Chondrocyte (in vitro differentiated cells): Measurements from ENCODE around the gene SLC41A2. TPM values are rescaled to one million over a fixed set of nuclear protein-coding genes. Genes with fewer than 3 reads are reported as not detected.

Experiments
- DNase-seq: peaks from one replicate; pipeline ENCODE4 v3.0.0; 2021; ENCODE audit warnings: mixed read lengths, low spot score
- H3K27ac Mint-ChIP-seq: one replicate; pipeline ENCODE4 v1.8.0; 2021; ENCODE audit warnings: mild to moderate bottlenecking, moderate library complexity, mixed read lengths; ENCODE audit not compliant: unreplicated experiment
- H3K27me3 Mint-ChIP-seq: 2 replicates; pipeline ENCODE4 v1.8.0; 2021; ENCODE audit warnings: low read depth, mixed read lengths
- H3K36me3 Mint-ChIP-seq: 2 replicates; pipeline ENCODE4 v1.8.0; 2021; ENCODE audit warnings: low read depth, mixed read lengths
- H3K4me1 Mint-ChIP-seq: 2 replicates; pipeline ENCODE4 v1.8.0; 2021; ENCODE audit warnings: low read depth, mild to moderate bottlenecking, mixed read lengths
- H3K4me3 Mint-ChIP-seq: one replicate; pipeline ENCODE4 v1.8.0; 2021; ENCODE audit warnings: mild to moderate bottlenecking, moderate library complexity, mixed read lengths; ENCODE audit not compliant: unreplicated experiment
- H3K9me3 Mint-ChIP-seq: 2 replicates; pipeline ENCODE4 v1.8.0; 2021; ENCODE audit warnings: low read depth, mixed read lengths
- CTCF ChIP-seq: fragments of 200-600 bp; sonication (generic); IDR thresholded peaks from 2 replicates; pipeline ENCODE4 v1.5.0; 2021; ENCODE audit warnings: antibody characterized with exemption, mild to moderate bottlenecking, moderate library complexity
- total RNA-seq: library from RNA; stranded (reverse); gene quantifications from 3 replicates; pipeline ENCODE4 v1.2.1, GENCODE V29; 2021

SLC41A2 gene
- total RNA-seq, 1 donor from 2014 or later, result 46.0 TPM

DNA sequence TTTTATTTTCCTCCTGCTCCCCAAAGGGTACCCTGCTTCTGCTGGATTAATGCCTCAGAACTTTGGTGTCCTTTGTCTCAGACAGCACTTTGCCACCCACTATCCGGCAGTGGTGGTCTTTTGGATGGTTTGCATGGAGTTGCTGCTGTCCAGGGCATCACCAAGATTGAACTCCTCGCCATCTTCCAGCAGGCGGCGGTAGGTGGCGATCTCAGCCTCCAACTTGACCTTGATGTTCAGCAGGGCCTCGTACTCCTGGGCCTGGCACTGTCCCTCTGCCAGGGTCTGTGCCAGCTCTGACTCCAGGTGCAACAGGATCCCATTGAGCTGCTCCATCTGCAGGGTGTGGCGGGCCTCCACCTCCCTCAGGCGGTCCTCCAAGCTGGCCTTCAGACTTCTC is 18.6 kb upstream of the SLC41A2 start:
- H3K4me3 Mint-ChIP-seq, result no peak overlapping the region
- H3K27me3 Mint-ChIP-seq, result peaks cover 3% of the 10 kb centered on the region
- H3K9me3 Mint-ChIP-seq, result no peaks in the 10 kb centered on the region
- peaks cover 13% of the 10 kb centered on the region for H3K4me1 Mint-ChIP-seq
- no peak for TF ChIP-seq CTCF
- no peak overlapping the region for H3K27ac Mint-ChIP-seq
- no peak for DNase-seq
- no peaks in the 10 kb centered on the region for H3K36me3 Mint-ChIP-seq

DNA sequence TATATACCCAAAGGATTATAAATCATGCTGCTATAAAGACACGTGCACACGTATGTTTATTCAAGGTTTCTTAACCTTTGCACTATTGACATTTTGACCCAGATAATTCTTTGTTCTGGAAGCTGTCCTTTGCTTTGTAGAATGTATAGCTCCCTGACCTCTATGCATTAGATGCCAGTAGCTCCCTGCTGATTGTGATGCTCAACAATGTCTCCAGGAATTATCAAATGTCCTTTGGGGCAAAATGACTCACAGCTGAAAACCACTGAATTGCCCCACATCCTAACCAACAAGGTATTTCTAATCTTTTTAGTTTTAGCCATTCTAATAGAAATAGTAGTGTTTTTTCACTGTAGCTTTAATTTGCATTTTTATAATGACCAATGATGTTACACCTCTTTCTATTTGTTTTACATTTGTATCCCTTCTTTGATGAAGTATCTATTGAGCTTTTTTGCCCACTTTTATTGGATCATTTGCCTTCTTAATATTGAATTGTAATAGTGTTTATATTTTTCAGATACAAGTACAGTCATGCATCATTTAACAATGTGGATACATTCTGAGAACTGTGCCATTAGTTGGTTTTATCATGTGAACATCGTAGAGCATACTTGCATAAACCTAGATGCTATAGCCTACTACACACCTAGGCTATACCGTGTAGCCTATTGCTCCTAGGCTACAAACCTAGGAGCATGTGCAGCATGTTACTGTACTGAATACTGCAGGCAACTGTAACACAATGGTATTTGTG is 17.7 kb upstream of the SLC41A2 start:
- Mint-ChIP-seq H3K9me3 (no peaks in the 10 kb centered on the region), H3K4me1 (peaks cover 18% of the 10 kb centered on the region), H3K4me3 (no peak overlapping the region), H3K36me3 (no peaks in the 10 kb centered on the region), H3K27ac (no peak overlapping the region), H3K27me3 (peaks cover 3% of the 10 kb centered on the region)
- no peak for DNase-seq
- no peak for TF ChIP-seq CTCF

GRCh38 chr12:104974626-104975290 is 16.7 kb upstream of the SLC41A2 start:
- Mint-ChIP-seq H3K27ac (no peak overlapping the region), H3K36me3 (no peaks in the 10 kb centered on the region), H3K4me1 (peaks cover 18% of the 10 kb centered on the region), H3K4me3 (no peak overlapping the region), H3K9me3 (no peaks in the 10 kb centered on the region), H3K27me3 (no peaks in the 10 kb centered on the region)
- no peak for DNase-seq
- no peak for TF ChIP-seq CTCF

DNA sequence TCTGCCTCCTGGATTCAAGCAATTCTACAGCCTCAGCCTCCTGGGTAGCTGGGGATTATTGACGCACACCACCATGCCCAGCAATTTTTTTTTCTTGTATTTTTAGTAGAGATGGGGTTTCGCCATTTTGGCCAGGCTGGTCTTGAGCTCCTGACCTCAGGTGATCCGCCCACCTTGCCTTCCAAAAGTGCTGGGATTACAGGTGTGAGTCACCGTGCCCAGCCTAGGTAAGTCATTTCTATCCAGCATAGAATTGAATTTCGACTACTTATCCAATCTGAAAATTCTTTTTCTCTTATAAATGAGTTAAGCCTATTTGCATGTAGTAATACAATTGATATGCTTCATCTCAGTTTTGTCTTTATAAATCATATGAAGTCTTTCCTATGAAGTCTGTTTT is 15.2 kb upstream of the SLC41A2 start:
- no peak for TF ChIP-seq CTCF
- no peak overlapping the region for H3K4me3 Mint-ChIP-seq
- H3K4me1 Mint-ChIP-seq, result peaks cover 18% of the 10 kb centered on the region
- H3K36me3 Mint-ChIP-seq, result no peaks in the 10 kb centered on the region
- H3K27me3 Mint-ChIP-seq, result no peaks in the 10 kb centered on the region
- no peaks in the 10 kb centered on the region for H3K9me3 Mint-ChIP-seq
- DNase-seq, result no peak
- no peak overlapping the region for H3K27ac Mint-ChIP-seq

DNA sequence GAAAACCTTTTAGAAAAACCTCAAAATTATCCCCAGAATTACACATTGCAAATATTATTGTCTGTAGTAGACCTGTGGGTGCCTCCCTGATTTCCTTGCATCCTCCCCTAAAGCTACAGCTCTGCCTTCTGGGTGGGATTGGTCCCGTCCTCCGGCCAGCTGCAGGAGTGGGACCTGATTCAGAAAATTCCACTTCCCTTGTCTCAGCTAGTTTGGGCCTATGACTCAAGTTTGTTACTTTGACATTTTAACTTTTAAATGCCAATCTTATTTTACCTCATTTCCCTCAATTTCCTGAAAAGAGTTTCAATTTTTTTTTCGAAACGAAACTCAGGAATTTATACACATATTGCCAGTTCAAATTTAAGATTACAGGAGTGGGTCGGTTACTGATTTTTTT is 13.2 kb upstream of the SLC41A2 start:
- TF ChIP-seq CTCF, result no peak
- Mint-ChIP-seq H3K36me3 (no peaks in the 10 kb centered on the region), H3K9me3 (no peaks in the 10 kb centered on the region), H3K4me1 (peaks cover 18% of the 10 kb centered on the region), H3K27ac (no peak overlapping the region), H3K4me3 (no peak overlapping the region), H3K27me3 (no peaks in the 10 kb centered on the region)
- no peak for DNase-seq
